Glutamatergic neuron (in vitro differentiated cells): Measurements from ENCODE around the gene PEX19. TPM values are rescaled to one million over a fixed set of nuclear protein-coding genes. Genes with fewer than 3 reads are reported as not detected.

Experiments
- DNase-seq: peaks from one replicate; pipeline ENCODE4 v3.0.0; 2022
- H3K27ac Mint-ChIP-seq: one replicate; pipeline ENCODE4 v1.8.0; 2020; ENCODE audit warnings: mild to moderate bottlenecking, mixed read lengths, inconsistent platforms; ENCODE audit not compliant: unreplicated experiment
- H3K27me3 Mint-ChIP-seq: one replicate; pipeline ENCODE4 v1.8.0; 2020; ENCODE audit warnings: mild to moderate bottlenecking, moderate library complexity, mixed read lengths, inconsistent platforms; ENCODE audit not compliant: unreplicated experiment
- H3K36me3 Mint-ChIP-seq: one replicate; pipeline ENCODE4 v1.8.0; 2020; ENCODE audit warnings: mild to moderate bottlenecking, mixed read lengths, inconsistent platforms; ENCODE audit not compliant: unreplicated experiment
- H3K4me1 Mint-ChIP-seq: one replicate; pipeline ENCODE4 v1.8.0; 2020; ENCODE audit warnings: mild to moderate bottlenecking, low read depth, mixed read lengths, inconsistent platforms; ENCODE audit not compliant: unreplicated experiment
- H3K4me3 Mint-ChIP-seq: one replicate; pipeline ENCODE4 v1.8.0; 2020; ENCODE audit warnings: mild to moderate bottlenecking, mixed read lengths, inconsistent platforms; ENCODE audit not compliant: unreplicated experiment
- H3K9me3 Mint-ChIP-seq: one replicate; pipeline ENCODE4 v1.8.0; 2020; ENCODE audit warnings: mild to moderate bottlenecking, moderate library complexity, mixed read lengths, inconsistent platforms; ENCODE audit not compliant: unreplicated experiment
- CTCF ChIP-seq: fragments of 200-600 bp; sonication (generic); IDR thresholded peaks from one replicate; pipeline ENCODE4 v1.5.0; 2021; ENCODE audit not compliant: partially characterized antibody, unreplicated experiment
- long read RNA-seq: library from polyadenylated mRNA; unstranded; transcript quantifications from one replicate; pipeline ENCODE4 v2.0.0, GENCODE V29; 2020; ENCODE audit not compliant: unreplicated experiment
- total RNA-seq: library from RNA; stranded (reverse); fragmentation: NEBNext Ultra II Directional; extraction: Animal tissue kit (Norgen Biotek cat#: 25700); gene quantifications from one replicate; pipeline ENCODE4 v1.2.1, GENCODE V29; 2021; ENCODE audit not compliant: unreplicated experiment

Gene PEX19
- 48.8 TPM for total RNA-seq
- long read RNA-seq, transcript PEX19-201 (8 exons, 3,661 nt) = major isoform, 31 of 39 reads
- long read RNA-seq, partial matches to known transcripts = 1 of 39 reads
- long read RNA-seq, other reads (novel, unspliced or antisense) = 3 of 39 reads

- Mint-ChIP-seq H3K9me3 (peaks cover 4% of the 10 kb centered on the region), H3K4me3 (peak within 1 kb of the TSS; percentile 96), H3K27me3 (no peaks in the 10 kb centered on the region), H3K27ac (peak within 1 kb of the TSS; percentile 77), H3K36me3 (no peaks in the 10 kb centered on the region), H3K4me1 (peaks cover 13% of the 10 kb centered on the region)
- peak; percentile 95 for DNase-seq
- TF ChIP-seq CTCF = no peak
Measured at GRCh38 chr1:160284782-160285344, at the start of gene PEX19. PEX19 (minus strand) TSS chr1:160285133; CDS start chr1:160285124, 9 bp downstream.

- Mint-ChIP-seq H3K9me3 (no peaks in the 10 kb centered on the region), H3K27ac (no peak overlapping the region), H3K36me3 (no peaks in the 10 kb centered on the region), H3K4me1 (peaks cover 13% of the 10 kb centered on the region), H3K27me3 (no peaks in the 10 kb centered on the region), H3K4me3 (no peak overlapping the region)
- no peak for DNase-seq
- no peak for TF ChIP-seq CTCF
Measured at GRCh38 chr1:160332516-160332915, 47.6 kb upstream of the PEX19 start.

- DNase-seq = no peak
- Mint-ChIP-seq H3K36me3 (no peaks in the 10 kb centered on the region), H3K9me3 (no peaks in the 10 kb centered on the region), H3K27ac (no peak overlapping the region), H3K4me3 (peak overlapping the region; percentile 8), H3K4me1 (peaks cover 13% of the 10 kb centered on the region), H3K27me3 (no peaks in the 10 kb centered on the region)
- TF ChIP-seq CTCF = no peak
Measured at GRCh38 chr1:160330119-160330518, 45.2 kb upstream of the PEX19 start.

- Mint-ChIP-seq H3K36me3 (no peaks in the 10 kb centered on the region), H3K4me1 (peaks cover 13% of the 10 kb centered on the region), H3K27ac (peak overlapping the region; percentile 36), H3K4me3 (peak overlapping the region; percentile 67), H3K27me3 (no peaks in the 10 kb centered on the region), H3K9me3 (no peaks in the 10 kb centered on the region)
- no peak for TF ChIP-seq CTCF
- no peak for DNase-seq
Measured at GRCh38 chr1:160328184-160328583, 43.3 kb upstream of the PEX19 start.

- Mint-ChIP-seq H3K27ac (no peak overlapping the region), H3K4me1 (peaks cover 13% of the 10 kb centered on the region)
Measured at GRCh38 chr1:160326418-160326817, 41.5 kb upstream of the PEX19 start.

More at GRCh38 chr1:160326418-160326817, 41.5 kb upstream of the PEX19 start:
- no peaks in the 10 kb centered on the region for H3K36me3 Mint-ChIP-seq
- no peaks in the 10 kb centered on the region for H3K27me3 Mint-ChIP-seq
- no peak overlapping the region for H3K4me3 Mint-ChIP-seq
- DNase-seq = no peak
- no peak for TF ChIP-seq CTCF
- no peaks in the 10 kb centered on the region for H3K9me3 Mint-ChIP-seq
